ENCODE results near the gene HOXD9. TPM values are rescaled to one million over a fixed set of nuclear protein-coding genes. Genes with fewer than 3 reads are reported as not detected.
A peak's percentile ranks its signal among the peaks of the same experiment; 100 is the strongest.

HOXD9 gene
- total and polyA plus RNA-seq, 9 donors = 0.75 to 8.8 (median 4.7) TPM

GRCh38 chr2:176172007-176172894 is 49.7 kb downstream of the HOXD9 start:
- Histone ChIP-seq H3K4me1 (ENCODE audit: control insufficient read depth, insufficient read depth, low read length) (peaks cover 16% of the 10 kb centered on the region), H3K4me3 (ENCODE audit: low read length) (no peak overlapping the region), H3K9me3 (replicated peaks; ENCODE audit: control insufficient read depth, low read depth, low read length) (no peaks in the 10 kb centered on the region), H3K27me3 (ENCODE audit: control insufficient read depth, insufficient read depth, low read length) (peaks cover 78% of the 10 kb centered on the region), H3K36me3 (ENCODE audit: control insufficient read depth, insufficient read depth, low read length) (no peaks in the 10 kb centered on the region), H3K27ac (ENCODE audit: low read length) (no peak overlapping the region)
- 38% methylated on average over 36 of the region's 60 CpGs for WGBS (ENCODE audit: insufficient coverage)
- no peak for DNase-seq

DNA sequence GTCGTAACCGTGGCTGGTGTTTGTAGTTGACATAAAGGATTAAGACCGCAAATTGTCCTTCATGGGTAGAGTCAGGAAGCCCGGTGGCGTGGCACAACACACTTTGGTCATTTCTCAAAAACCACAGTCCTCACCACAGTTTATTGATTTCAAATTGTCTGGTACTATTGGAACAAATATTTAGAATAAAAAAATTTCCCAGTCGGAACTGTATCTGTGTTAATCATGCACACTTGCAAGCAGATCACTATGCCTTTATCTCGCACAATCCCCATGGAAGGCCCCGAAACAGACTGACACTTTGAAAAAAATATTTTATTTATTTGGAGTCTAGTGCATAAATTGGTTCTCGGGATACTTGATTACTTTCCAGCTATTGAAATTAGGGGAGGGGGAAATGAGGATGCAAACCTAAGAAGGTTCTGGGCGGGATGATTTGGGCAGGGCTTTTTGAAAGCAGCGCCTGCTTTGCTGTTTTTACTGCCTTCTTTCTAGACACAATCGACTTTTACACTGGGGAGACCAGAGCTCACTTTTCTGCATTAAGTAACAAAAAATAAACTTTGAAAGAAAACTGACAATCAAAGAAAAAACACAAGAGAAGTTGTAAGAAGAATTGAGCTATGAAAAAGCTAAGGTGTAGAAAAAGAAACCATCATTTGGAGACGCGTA is 50.5 kb downstream of the HOXD9 start:
- Histone ChIP-seq H3K9me3 (replicated peaks; ENCODE audit: control insufficient read depth, low read depth, low read length) (no peaks in the 10 kb centered on the region), H3K4me1 (ENCODE audit: control insufficient read depth, insufficient read depth, low read length) (peaks cover 20% of the 10 kb centered on the region), H3K4me3 (ENCODE audit: low read length) (no peak overlapping the region), H3K27ac (ENCODE audit: low read length) (no peak overlapping the region), H3K27me3 (ENCODE audit: control insufficient read depth, insufficient read depth, low read length) (peaks cover 85% of the 10 kb centered on the region), H3K36me3 (ENCODE audit: control insufficient read depth, insufficient read depth, low read length) (no peaks in the 10 kb centered on the region)
- DNase-seq = no peak
- no CpG with 5 or more reads among the region's 14 CpGs for WGBS (ENCODE audit: insufficient coverage)

DNA sequence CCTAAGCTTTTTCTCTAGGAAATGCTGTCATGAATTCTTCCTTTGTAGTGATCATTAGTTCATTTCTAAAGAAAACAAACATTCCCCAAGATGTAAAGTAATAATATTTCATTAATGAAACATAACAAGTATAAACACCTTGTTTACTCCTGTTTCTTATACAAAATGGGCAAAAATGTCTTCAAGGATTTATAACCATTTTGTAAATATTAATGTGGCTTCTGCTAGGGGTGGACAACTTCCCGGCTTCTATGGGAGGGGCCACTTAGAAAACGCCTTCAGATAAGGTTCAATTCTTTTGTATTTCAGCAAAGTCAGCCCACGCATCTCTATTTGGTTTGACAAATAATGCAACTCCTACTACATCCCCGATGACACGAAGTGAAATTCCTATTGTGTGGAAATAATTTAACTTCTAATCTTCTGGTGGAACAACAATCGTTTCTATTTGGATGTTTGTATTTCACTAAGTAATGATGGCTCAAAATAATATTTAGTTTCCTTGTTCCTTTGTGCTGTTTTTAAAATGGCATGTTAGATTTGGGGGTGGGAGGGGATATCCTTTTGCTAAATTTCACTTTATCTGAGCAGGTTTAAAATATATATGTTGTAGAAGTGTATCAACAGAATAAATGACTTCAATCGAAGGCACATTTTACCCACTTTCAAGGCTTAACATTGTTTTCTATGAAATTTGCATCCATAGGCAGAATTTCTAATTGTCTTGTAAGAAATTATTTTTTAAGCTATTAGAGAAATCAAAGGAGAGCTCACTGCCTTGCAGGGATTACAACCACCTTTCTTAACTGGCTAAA is 51.3 kb downstream of the HOXD9 start:
- Histone ChIP-seq H3K9me3 (replicated peaks; ENCODE audit: control insufficient read depth, low read depth, low read length) (no peaks in the 10 kb centered on the region), H3K36me3 (ENCODE audit: control insufficient read depth, insufficient read depth, low read length) (no peaks in the 10 kb centered on the region), H3K4me1 (ENCODE audit: control insufficient read depth, insufficient read depth, low read length) (peaks cover 26% of the 10 kb centered on the region), H3K27ac (ENCODE audit: low read length) (no peak overlapping the region), H3K27me3 (ENCODE audit: control insufficient read depth, insufficient read depth, low read length) (peaks cover 85% of the 10 kb centered on the region), H3K4me3 (ENCODE audit: low read length) (no peak overlapping the region)
- DNase-seq = no peak
- WGBS (ENCODE audit: insufficient coverage) = no CpG with 5 or more reads among the region's 7 CpGs

- H3K9me3 ChIP-seq (replicated peaks; ENCODE audit: control insufficient read depth, low read depth, low read length) = no peaks in the 10 kb centered on the region
- no peak overlapping the region for H3K4me3 ChIP-seq (ENCODE audit: low read length)
- H3K4me1 ChIP-seq (ENCODE audit: control insufficient read depth, insufficient read depth, low read length) = peaks cover 26% of the 10 kb centered on the region
- 42% methylated on average over 10 of the region's 14 CpGs for WGBS (ENCODE audit: insufficient coverage)
- no peaks in the 10 kb centered on the region for H3K36me3 ChIP-seq (ENCODE audit: control insufficient read depth, insufficient read depth, low read length)
- peaks cover 83% of the 10 kb centered on the region for H3K27me3 ChIP-seq (ENCODE audit: control insufficient read depth, insufficient read depth, low read length)
- H3K27ac ChIP-seq (ENCODE audit: low read length) = peak overlapping the region; percentile 38
- DNase-seq = no peak
Observed at GRCh38 chr2:176174382-176174823, 51.9 kb downstream of the HOXD9 start.

Other genes with a start within 250 kb of the HOXD9 start
- 40.6 TPM for gene LNPK, start 120.5 kb upstream of the HOXD9 start, total RNA-seq
- 10 to 100 TPM; 18.0 to 34.3 (median 31.9) TPM for gene LNPK, start 120.5 kb upstream of the HOXD9 start, polyA plus RNA-seq (ENCODE audit: insufficient read depth in 1 of 8, insufficient read length in 8 of 8, low replicate concordance in 1 of 8)
- gene EVX2, start 38.8 kb upstream of the HOXD9 start, total RNA-seq = 0.18 TPM
- under 1 TPM; 0.03 to 0.14 (median 0.05) TPM for gene EVX2, start 38.8 kb upstream of the HOXD9 start, polyA plus RNA-seq (ENCODE audit: insufficient read depth in 1 of 8, insufficient read length in 8 of 8, low replicate concordance in 1 of 8)
- gene HOXD13, start 30.0 kb upstream of the HOXD9 start, total RNA-seq = 0.31 TPM
- under 1 TPM in 5 of 8 donors, not detected in 3; 0.05 to 0.45 (median 0.10) TPM for gene HOXD13, start 30.0 kb upstream of the HOXD9 start, polyA plus RNA-seq (ENCODE audit: insufficient read depth in 1 of 8, insufficient read length in 8 of 8, low replicate concordance in 1 of 8)
- gene HOXD12, start 22.9 kb upstream of the HOXD9 start, total RNA-seq = not detected
- gene HOXD12, start 22.9 kb upstream of the HOXD9 start, polyA plus RNA-seq (ENCODE audit: insufficient read depth in 1 of 8, insufficient read length in 8 of 8, low replicate concordance in 1 of 8) = under 1 TPM in 1 of 8 donors, not detected in 7; 0.15 TPM
- gene HOXD11, start 15.4 kb upstream of the HOXD9 start, total RNA-seq = 0.04 TPM
- gene HOXD11, start 15.4 kb upstream of the HOXD9 start, polyA plus RNA-seq (ENCODE audit: insufficient read depth in 1 of 8, insufficient read length in 8 of 8, low replicate concordance in 1 of 8) = 1 to 10 TPM in 2 of 8 donors, not detected in 6; 2.1 to 2.2 TPM
- 0.09 TPM for gene HOXD10, start 5.9 kb upstream of the HOXD9 start, total RNA-seq
- gene HOXD10, start 5.9 kb upstream of the HOXD9 start, polyA plus RNA-seq (ENCODE audit: insufficient read depth in 1 of 8, insufficient read length in 8 of 8, low replicate concordance in 1 of 8) = 1 to 10 TPM in 2 of 8 donors, under 1 TPM in 4, not detected in 2; 0.05 to 4.6 (median 0.22) TPM
- gene HOXD8, start 7.0 kb downstream of the HOXD9 start, total RNA-seq = 13.9 TPM
- gene HOXD8, start 7.0 kb downstream of the HOXD9 start, polyA plus RNA-seq (ENCODE audit: insufficient read depth in 1 of 8, insufficient read length in 8 of 8, low replicate concordance in 1 of 8) = 10 to 100 TPM; 15.3 to 39.3 (median 26.6) TPM
- 2.2 TPM for gene HOXD4, start 28.8 kb downstream of the HOXD9 start, total RNA-seq
- 1 to 10 TPM; 3.2 to 8.1 (median 3.7) TPM for gene HOXD4, start 28.8 kb downstream of the HOXD9 start, polyA plus RNA-seq (ENCODE audit: insufficient read depth in 1 of 8, insufficient read length in 8 of 8, low replicate concordance in 1 of 8)
- gene HOXD3, start 34.6 kb downstream of the HOXD9 start, total RNA-seq = 3.1 TPM
- 1 to 10 TPM in 6 of 8 donors, under 1 TPM in 2; 0.91 to 4.0 (median 1.7) TPM for gene HOXD3, start 34.6 kb downstream of the HOXD9 start, polyA plus RNA-seq (ENCODE audit: insufficient read depth in 1 of 8, insufficient read length in 8 of 8, low replicate concordance in 1 of 8)
- gene HOXD1, start 65.9 kb downstream of the HOXD9 start, total RNA-seq = 0.71 TPM
- 1 to 10 TPM in 7 of 8 donors, under 1 TPM in 1; 0.57 to 3.3 (median 1.7) TPM for gene HOXD1, start 65.9 kb downstream of the HOXD9 start, polyA plus RNA-seq (ENCODE audit: insufficient read depth in 1 of 8, insufficient read length in 8 of 8, low replicate concordance in 1 of 8)
- gene MTX2, start 146.7 kb downstream of the HOXD9 start, total RNA-seq = 36.8 TPM
- gene MTX2, start 146.7 kb downstream of the HOXD9 start, polyA plus RNA-seq (ENCODE audit: insufficient read depth in 1 of 8, insufficient read length in 8 of 8, low replicate concordance in 1 of 8) = 10 to 100 TPM; 47.4 to 64.5 (median 52.4) TPM

All from muscle of leg (tissue), 11 donors.